Measurements from ENCODE around the gene DGKG.

GRCh38 chr3:186281176-186281575, 80.9 kb downstream of the DGKG start:
- no peak for TF ChIP-seq CTCF (IDR thresholded peaks at IDR 0.05 in 2 of 3, conservative IDR thresholded peaks at IDR 0.05 in 1 of 3; ENCODE audit: control insufficient read depth in 2 of 3, extremely low read depth in 1 of 3, insufficient read depth in 1 of 3, low read depth in 3 of 3, low read length in 3 of 3)
- no peak for TF ChIP-seq ATF2 (IDR thresholded peaks at IDR 0.05; ENCODE audit: low read length)
- no peak for TF ChIP-seq SIN3A (IDR thresholded peaks at IDR 0.05; ENCODE audit: low read depth, low read length)
- no peak for TF ChIP-seq USF2 (IDR thresholded peaks at IDR 0.05; ENCODE audit: borderline replicate concordance, low read depth, low read length)
- TF ChIP-seq SREBF1 (IDR thresholded peaks at IDR 0.05; ENCODE audit: low read length), result no peak
- no peak for TF ChIP-seq SKIL (IDR thresholded peaks at IDR 0.05; ENCODE audit: low read depth, poor library complexity, severe bottlenecking)
- no peak for TF ChIP-seq ZNF384 (IDR thresholded peaks at IDR 0.05; ENCODE audit: borderline replicate concordance, low read depth, low read length)
- no peak for TF ChIP-seq POLR2A (IDR thresholded peaks at IDR 0.05; ENCODE audit: low read depth, low read length)
- TF ChIP-seq YY1 (IDR thresholded peaks at IDR 0.05; ENCODE audit: low read depth, low read length), result no peak
- no peak for TF ChIP-seq SP1 (IDR thresholded peaks at IDR 0.05; ENCODE audit: low read depth, low read length)
- TF ChIP-seq ZNF622 (IDR thresholded peaks at IDR 0.05), result no peak
- TF ChIP-seq KDM1A (IDR thresholded peaks at IDR 0.05; ENCODE audit: borderline replicate concordance), result no peak
